Measurements from ENCODE around the gene CCDC93. TPM values are rescaled to one million over a fixed set of nuclear protein-coding genes. Genes with fewer than 3 reads are reported as not detected.

Gene CCDC93
- polyA plus RNA-seq, 1 donor (not counting 4 experiments of a cell fraction or from before 2014, with no cell fraction given): 21.3 TPM

- TF ChIP-seq CTCF (optimal IDR thresholded peaks at IDR 0.05 in 1 of 3, IDR thresholded peaks at IDR 0.05 in 1 of 3, conservative IDR thresholded peaks at IDR 0.05 in 1 of 3; ENCODE audit: extremely low read depth in 1 of 3, insufficient read depth in 2 of 3, low read length in 3 of 3) (no peak), EZH2 (IDR thresholded peaks at IDR 0.05; ENCODE audit: low read length) (no peak)
- Histone ChIP-seq H3K4me3 (ENCODE audit: control insufficient read depth in 2 of 3, extremely low read depth in 1 of 3, insufficient read depth in 2 of 3, low read depth in 1 of 3, low read length in 3 of 3) (no peak overlapping the region), H3K79me2 (ENCODE audit: control insufficient read depth, insufficient read depth, low read length) (no peaks in the 10 kb centered on the region), H3K36me3 (ENCODE audit: control insufficient read depth in 2 of 2, extremely low read depth in 1 of 2, insufficient read depth in 2 of 2, low read length in 2 of 2) (no peaks in the 10 kb centered on the region), H3K4me1 (ENCODE audit: control insufficient read depth, extremely low read depth, insufficient read depth, low read length) (peaks cover 9% of the 10 kb centered on the region), H3K9ac (ENCODE audit: control insufficient read depth, extremely low read depth, insufficient read depth, low read length) (no peak overlapping the region), H2AFZ (ENCODE audit: control insufficient read depth, low read length) (no peak overlapping the region), H3K27ac (ENCODE audit: control insufficient read depth, insufficient read depth, low read length) (no peak overlapping the region), H3K27me3 (ENCODE audit: control insufficient read depth, extremely low read depth, insufficient read depth, low read length) (no peaks in the 10 kb centered on the region), H3K9me3 (ENCODE audit: control insufficient read depth, low read depth, low read length) (no peaks in the 10 kb centered on the region), H3K4me2 (ENCODE audit: control insufficient read depth, extremely low read depth, insufficient read depth, low read depth, low read length) (no peak overlapping the region), H4K20me1 (ENCODE audit: control insufficient read depth, extremely low read depth, insufficient read depth, low read length) (no peaks in the 10 kb centered on the region), H3K9me1 (ENCODE audit: control insufficient read depth, extremely low read depth, insufficient read depth, low read length) (no peaks in the 10 kb centered on the region)
- DNase-seq (ENCODE audit: low read depth, low spot score) (no peak), FAIRE-seq (no peak)
- dilution Hi-C loops (cut with MboI; ENCODE audit: extremely low pct_ligation_motif_present, low sequenced_read_pairs): no loop called here
Measured at GRCh38 chr2:118050386-118050785, 36.5 kb upstream of the CCDC93 start.

GRCh38 chr2:118049816-118050140 is 35.9 kb upstream of the CCDC93 start:
- DNase-seq (ENCODE audit: low read depth, low spot score): no peak
- Histone ChIP-seq H3K27ac (ENCODE audit: control insufficient read depth, insufficient read depth, low read length) (no peak overlapping the region), H2AFZ (ENCODE audit: control insufficient read depth, low read length) (no peak overlapping the region), H4K20me1 (ENCODE audit: control insufficient read depth, extremely low read depth, insufficient read depth, low read length) (no peaks in the 10 kb centered on the region), H3K4me1 (ENCODE audit: control insufficient read depth, extremely low read depth, insufficient read depth, low read length) (peaks cover 9% of the 10 kb centered on the region), H3K9me1 (ENCODE audit: control insufficient read depth, extremely low read depth, insufficient read depth, low read length) (no peaks in the 10 kb centered on the region), H3K9ac (ENCODE audit: control insufficient read depth, extremely low read depth, insufficient read depth, low read length) (no peak overlapping the region), H3K9me3 (ENCODE audit: control insufficient read depth, low read depth, low read length) (no peaks in the 10 kb centered on the region), H3K36me3 (ENCODE audit: control insufficient read depth in 2 of 2, extremely low read depth in 1 of 2, insufficient read depth in 2 of 2, low read length in 2 of 2) (no peaks in the 10 kb centered on the region), H3K79me2 (ENCODE audit: control insufficient read depth, insufficient read depth, low read length) (no peaks in the 10 kb centered on the region), H3K4me2 (ENCODE audit: control insufficient read depth, extremely low read depth, insufficient read depth, low read depth, low read length) (no peak overlapping the region), H3K4me3 (ENCODE audit: control insufficient read depth in 2 of 3, extremely low read depth in 1 of 3, insufficient read depth in 2 of 3, low read depth in 1 of 3, low read length in 3 of 3) (no peak overlapping the region), H3K27me3 (ENCODE audit: control insufficient read depth, extremely low read depth, insufficient read depth, low read length) (no peaks in the 10 kb centered on the region)
- no peak for FAIRE-seq
- dilution Hi-C loops (cut with MboI; ENCODE audit: extremely low pct_ligation_motif_present, low sequenced_read_pairs): no loop called here
- TF ChIP-seq EZH2 (IDR thresholded peaks at IDR 0.05; ENCODE audit: low read length) (no peak), CTCF (optimal IDR thresholded peaks at IDR 0.05 in 1 of 3, IDR thresholded peaks at IDR 0.05 in 1 of 3, conservative IDR thresholded peaks at IDR 0.05 in 1 of 3; ENCODE audit: extremely low read depth in 1 of 3, insufficient read depth in 2 of 3, low read length in 3 of 3) (no peak)
